Neural crest cell (in vitro differentiated cells): ENCODE results near the gene TSHZ2. TPM values are rescaled to one million over a fixed set of nuclear protein-coding genes. Genes with fewer than 3 reads are reported as not detected.
A peak's percentile ranks its signal among the peaks of the same experiment; 100 is the strongest.

Experiments used
- DNase-seq: peaks from one replicate; pipeline ENCODE4 v3.0.0; 2021; ENCODE audit warnings: low read depth, mixed read lengths, low spot score
- H3K27ac Mint-ChIP-seq: one replicate; pipeline ENCODE4 v1.8.0; 2021; ENCODE audit warnings: mild to moderate bottlenecking, mixed read lengths; ENCODE audit not compliant: unreplicated experiment
- H3K27me3 Mint-ChIP-seq: 2 replicates; pipeline ENCODE4 v1.8.0; 2021; ENCODE audit warnings: low read depth, mild to moderate bottlenecking, mixed read lengths
- H3K36me3 Mint-ChIP-seq: 2 replicates; pipeline ENCODE4 v1.8.0; 2021; ENCODE audit warnings: low read depth, mild to moderate bottlenecking, mixed read lengths
- H3K4me1 Mint-ChIP-seq: 2 replicates; pipeline ENCODE4 v1.8.0; 2021; ENCODE audit warnings: mixed read lengths
- H3K4me3 Mint-ChIP-seq: one replicate; pipeline ENCODE4 v1.8.0; 2021; ENCODE audit warnings: mild to moderate bottlenecking, mixed read lengths
- H3K9me3 Mint-ChIP-seq: 2 replicates; pipeline ENCODE4 v1.8.0; 2021; ENCODE audit warnings: mixed read lengths
- CTCF ChIP-seq: fragments of 200-600 bp; sonication (generic); conservative IDR thresholded peaks from 2 replicates; pipeline ENCODE4 v1.5.0; 2021; ENCODE audit warnings: antibody characterized with exemption, mild to moderate bottlenecking
- total RNA-seq: library from RNA; stranded (reverse); gene quantifications from 2 replicates; pipeline ENCODE4 v1.2.1, GENCODE V29; 2021

TSHZ2 gene
- total RNA-seq, 1 donor from 2014 or later: 6.4 TPM

GRCh38 chr20:53150532-53150931 is 178.4 kb downstream of the TSHZ2 start:
- no peaks in the 10 kb centered on the region for H3K9me3 Mint-ChIP-seq
- no peak for TF ChIP-seq CTCF
- H3K27ac Mint-ChIP-seq: no peak overlapping the region
- H3K4me3 Mint-ChIP-seq: no peak overlapping the region
- H3K4me1 Mint-ChIP-seq: peaks cover 20% of the 10 kb centered on the region
- no peak for DNase-seq
- peaks cover 47% of the 10 kb centered on the region for H3K27me3 Mint-ChIP-seq
- H3K36me3 Mint-ChIP-seq: no peaks in the 10 kb centered on the region

- no peak overlapping the region for H3K4me3 Mint-ChIP-seq
- no peaks in the 10 kb centered on the region for H3K36me3 Mint-ChIP-seq
- H3K4me1 Mint-ChIP-seq: peaks cover 20% of the 10 kb centered on the region
- peaks cover 54% of the 10 kb centered on the region for H3K27me3 Mint-ChIP-seq
- no peaks in the 10 kb centered on the region for H3K9me3 Mint-ChIP-seq
- no peak for TF ChIP-seq CTCF
- no peak for DNase-seq
- no peak overlapping the region for H3K27ac Mint-ChIP-seq
These were observed 180.1 kb downstream of the TSHZ2 start for GRCh38 chr20:53152228-53152627.

GRCh38 chr20:53154540-53154939 is 182.4 kb downstream of the TSHZ2 start:
- Mint-ChIP-seq H3K4me3 (no peak overlapping the region), H3K9me3 (peaks cover 7% of the 10 kb centered on the region), H3K36me3 (no peaks in the 10 kb centered on the region), H3K27me3 (peaks cover 53% of the 10 kb centered on the region), H3K27ac (no peak overlapping the region), H3K4me1 (peaks cover 6% of the 10 kb centered on the region)
- no peak for DNase-seq
- TF ChIP-seq CTCF: no peak

- DNase-seq: peak; percentile 42
- peaks cover 7% of the 10 kb centered on the region for H3K9me3 Mint-ChIP-seq
- no peak overlapping the region for H3K27ac Mint-ChIP-seq
These were observed 185.6 kb downstream of the TSHZ2 start for GRCh38 chr20:53157443-53158408.

GRCh38 chr20:53159160-53159559 is 187.0 kb downstream of the TSHZ2 start:
- Mint-ChIP-seq H3K27ac (no peak overlapping the region), H3K36me3 (no peaks in the 10 kb centered on the region), H3K9me3 (peaks cover 7% of the 10 kb centered on the region), H3K27me3 (peaks cover 33% of the 10 kb centered on the region), H3K4me1 (peaks cover 12% of the 10 kb centered on the region), H3K4me3 (no peak overlapping the region)
- no peak for DNase-seq
- no peak for TF ChIP-seq CTCF

More at GRCh38 chr20:53157443-53158408, 185.6 kb downstream of the TSHZ2 start:
- peaks cover 12% of the 10 kb centered on the region for H3K4me1 Mint-ChIP-seq
- H3K36me3 Mint-ChIP-seq: no peaks in the 10 kb centered on the region
- H3K4me3 Mint-ChIP-seq: no peak overlapping the region
- peaks cover 37% of the 10 kb centered on the region for H3K27me3 Mint-ChIP-seq
- peak; percentile 58 for TF ChIP-seq CTCF
